Measurements from ENCODE around the gene PTPN5.
"Not testable (repeated sequence)": the region's sequence is repeated elsewhere in the genome, so short reads cannot be mapped to it uniquely, and the experiment has no call there.

Gene PTPN5

DNA sequence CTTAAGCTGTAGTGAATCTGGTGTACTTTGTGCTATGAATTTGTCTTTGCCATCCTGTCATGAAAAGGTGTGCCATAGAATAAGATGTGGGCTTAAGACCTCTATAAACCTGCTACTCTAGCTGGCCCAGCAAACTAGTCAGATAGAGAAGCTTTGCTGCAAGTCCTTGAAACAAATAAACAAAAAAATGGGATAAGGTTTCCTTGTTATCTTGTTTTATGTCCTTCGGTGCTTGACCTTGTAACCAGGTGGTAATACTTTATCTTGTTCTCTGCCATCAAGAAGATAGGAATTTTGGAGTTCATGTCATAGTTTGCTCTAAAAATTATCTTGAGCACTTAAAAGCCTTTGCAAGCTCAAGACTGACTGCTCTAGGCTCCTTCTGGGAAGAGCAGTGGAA lies 107.3 kb downstream of the PTPN5 start:
- no peak for DNase-seq (ENCODE audit: low spot score)

DNA sequence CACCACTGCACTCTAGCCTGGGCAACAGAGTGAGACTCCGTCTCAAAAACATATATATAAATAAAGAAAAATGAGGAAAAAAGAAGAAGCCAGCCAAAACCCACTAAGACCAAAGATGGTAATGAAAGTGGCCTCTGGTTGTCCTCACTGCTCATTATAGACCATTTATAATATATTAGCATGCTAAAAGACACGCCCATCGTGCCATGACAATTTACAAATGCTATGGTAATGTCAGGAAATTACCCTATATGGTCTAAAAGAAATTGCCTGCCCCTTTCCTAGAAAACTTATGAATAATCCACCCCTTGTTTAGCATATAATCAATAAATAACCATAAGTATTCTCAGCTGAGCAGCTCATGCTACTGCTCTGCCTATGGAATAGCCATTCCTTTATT lies 109.1 kb downstream of the PTPN5 start:
- no peak for DNase-seq (ENCODE audit: low spot score)

DNA sequence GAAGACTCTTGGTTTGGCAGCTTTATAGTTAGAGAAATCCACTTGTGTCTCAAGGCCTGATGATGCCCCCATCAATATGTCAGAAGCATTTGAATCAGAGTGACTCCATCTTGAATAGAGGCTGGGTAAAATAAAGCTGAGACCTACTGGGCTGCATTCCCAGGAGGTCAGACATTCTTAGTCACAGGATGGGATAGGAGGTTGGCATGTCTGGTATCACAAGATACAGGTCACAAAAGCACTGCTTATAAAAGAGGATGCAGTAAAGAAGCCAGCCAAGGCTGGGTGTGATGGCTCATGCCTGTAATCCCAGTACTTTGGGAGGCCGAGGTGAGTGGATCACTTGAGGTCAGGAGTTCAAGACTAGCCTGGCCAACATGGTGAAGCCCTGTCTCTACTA lies 109.6 kb downstream of the PTPN5 start:
- DNase-seq (ENCODE audit: low spot score) = not testable (repeated sequence)

Data from SK-N-DZ (cell line).